DMS153 (cell line): ENCODE results near the gene TAOK3.
"Not testable (repeated sequence)": the region's sequence is repeated elsewhere in the genome, so short reads cannot be mapped to it uniquely, and the experiment has no call there.

Experiments
- DNase-seq: peaks from one replicate; lab custom pipeline; 2025; lab: John Stamatoyannopoulos, UW

Gene TAOK3

DNA sequence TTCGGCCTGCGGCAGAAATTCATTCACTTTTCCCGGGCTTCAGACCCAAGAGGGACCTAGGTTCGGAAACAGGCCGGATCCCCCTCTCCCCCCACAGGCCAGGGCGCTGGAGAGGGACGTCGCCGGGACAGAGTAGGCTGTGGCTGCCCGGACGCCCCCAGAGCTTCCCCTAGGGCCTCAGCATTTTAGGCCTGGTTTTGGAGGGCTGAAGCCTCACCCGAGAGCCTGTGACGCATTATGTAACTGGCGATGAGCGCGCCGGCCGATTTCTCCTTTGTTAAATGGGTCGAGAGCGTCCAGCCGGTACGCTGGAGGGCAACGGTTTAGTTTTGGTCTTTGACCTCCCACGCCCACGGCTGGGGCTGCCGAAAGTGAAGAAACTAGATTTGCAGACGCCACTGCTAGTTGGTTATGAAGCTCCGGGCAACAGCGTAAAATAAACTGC lies 236.1 kb downstream of the TAOK3 start:
- no peak for DNase-seq

DNA sequence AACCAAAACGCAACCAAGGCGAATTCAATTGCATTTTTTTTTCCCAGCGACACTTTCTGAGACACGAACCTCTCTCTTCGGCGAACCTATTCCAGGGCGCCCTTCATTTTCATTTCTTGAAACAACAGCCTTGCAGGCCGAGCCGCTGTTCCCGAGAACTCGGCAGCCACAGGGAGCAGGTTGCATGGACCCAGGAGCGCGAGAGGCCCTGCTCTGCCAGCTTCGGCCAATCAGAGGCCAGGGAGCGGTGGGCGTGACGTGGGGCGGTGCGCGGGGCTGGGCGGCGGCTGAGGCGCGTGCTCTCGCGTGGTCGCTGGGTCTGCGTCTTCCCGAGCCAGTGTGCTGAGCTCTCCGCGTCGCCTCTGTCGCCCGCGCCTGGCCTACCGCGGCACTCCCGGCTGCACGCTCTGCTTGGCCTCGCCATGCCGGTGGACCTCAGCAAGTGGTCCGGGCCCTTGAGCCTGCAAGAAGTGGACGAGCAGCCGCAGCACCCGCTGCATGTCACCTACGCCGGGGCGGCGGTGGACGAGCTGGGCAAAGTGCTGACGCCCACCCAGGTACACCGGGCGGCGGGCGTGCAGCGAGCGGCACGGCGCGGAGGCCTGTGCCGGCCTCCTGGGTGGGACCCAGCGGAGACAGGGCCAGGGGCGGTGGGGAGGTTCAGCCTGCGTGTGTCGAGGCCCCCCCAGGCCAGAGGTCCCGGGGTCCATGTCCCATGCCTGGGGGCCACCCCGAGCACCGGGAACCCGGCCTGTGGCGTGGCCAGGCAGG lies 236.7 kb downstream of the TAOK3 start, which contains the start of gene PEBP1:
TSS of gene PEBP1 (plus strand) at position 337 of the 771 bp plus-strand sequence. CDS start at position 423, 86 bp downstream.
- DNase-seq, result peak; percentile 89

DNA sequence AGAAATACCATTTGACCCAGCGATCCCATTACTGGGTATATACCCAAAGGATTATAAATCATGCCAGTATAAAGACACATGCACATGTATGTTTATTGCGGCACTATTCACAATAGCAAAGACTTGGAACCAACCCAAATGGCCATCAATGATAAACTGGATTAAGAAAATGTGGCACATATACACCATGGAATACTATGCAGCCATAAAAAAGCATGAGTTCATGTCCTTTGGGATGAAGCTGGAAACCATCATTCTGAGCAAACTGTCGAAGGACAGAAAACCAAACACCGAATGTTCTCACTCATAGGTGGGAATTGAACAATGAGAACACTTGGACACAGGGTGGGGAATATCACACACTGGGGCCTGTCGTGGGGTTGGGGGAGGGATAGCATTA lies 243.3 kb downstream of the TAOK3 start:
- not testable (repeated sequence) for DNase-seq

DNA sequence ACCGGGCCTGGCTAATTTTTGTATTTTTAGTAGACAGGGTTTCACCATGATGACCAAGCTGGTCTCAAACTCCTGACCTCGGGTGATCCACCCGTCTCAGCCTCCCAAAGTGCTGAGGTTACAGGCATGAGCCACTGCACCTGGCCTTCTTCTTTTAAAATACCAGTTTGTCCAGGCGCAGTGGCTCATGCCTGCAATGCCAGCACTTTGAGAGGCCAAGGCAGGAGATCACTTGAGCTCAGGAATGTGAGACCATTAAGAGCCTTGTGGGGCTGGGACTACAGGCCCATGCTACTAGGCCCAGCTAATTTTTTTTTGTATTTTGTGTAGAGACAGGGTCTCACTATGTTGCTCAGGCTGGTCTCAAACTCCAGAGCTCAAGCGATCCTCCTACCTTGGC lies 244.8 kb downstream of the TAOK3 start:
- no peak for DNase-seq

DNA sequence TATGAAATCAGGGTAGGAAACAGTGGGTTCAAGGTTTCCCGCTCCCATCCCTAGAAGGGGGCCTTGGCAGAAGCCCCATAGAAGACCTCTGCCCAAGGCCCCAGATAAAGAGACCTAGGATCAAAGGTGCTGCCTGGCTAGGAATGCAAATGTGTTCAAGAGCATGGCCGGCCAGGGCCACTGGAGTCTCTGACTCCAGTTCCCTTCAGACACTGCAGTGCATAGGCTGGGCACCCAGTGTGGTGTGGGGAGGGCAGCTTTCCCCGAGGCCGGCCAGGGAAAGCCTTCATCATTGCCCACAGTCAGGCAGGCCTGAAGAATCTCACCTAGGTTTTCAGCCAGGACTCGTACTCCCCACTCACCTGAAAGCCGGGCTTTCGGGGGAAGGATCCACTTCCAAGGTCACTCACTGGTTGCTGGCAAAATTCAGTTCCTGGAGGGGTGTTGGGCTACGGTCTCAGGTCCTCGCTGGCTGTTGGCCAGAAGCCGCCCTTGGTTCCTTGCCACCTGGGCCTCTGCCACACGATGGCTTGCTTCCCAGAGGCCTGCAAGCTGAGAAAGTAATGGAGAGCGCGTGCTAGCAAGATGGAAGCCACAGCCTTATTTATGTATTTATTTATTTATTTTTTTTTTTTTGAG lies 246.5 kb downstream of the TAOK3 start:
- no peak for DNase-seq

DNA sequence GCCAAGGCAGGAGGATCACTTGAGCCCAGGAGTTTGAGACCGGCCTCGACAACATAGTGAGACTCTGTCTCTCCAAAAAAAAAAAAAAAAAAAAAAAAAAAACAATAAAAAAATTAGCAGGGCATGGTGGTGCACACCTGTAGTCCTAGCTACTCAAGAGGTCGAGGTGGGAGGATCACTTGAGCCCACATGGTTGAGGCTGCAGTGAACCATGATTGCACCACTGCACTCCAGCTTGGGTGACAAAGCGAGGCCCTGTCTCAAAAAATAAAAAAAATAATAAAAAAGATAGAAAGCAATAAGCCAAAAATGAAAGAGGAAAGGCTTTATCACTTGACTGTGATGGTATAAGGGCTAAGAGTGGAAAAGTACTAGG lies 247.0 kb downstream of the TAOK3 start:
- no peak for DNase-seq

DNA sequence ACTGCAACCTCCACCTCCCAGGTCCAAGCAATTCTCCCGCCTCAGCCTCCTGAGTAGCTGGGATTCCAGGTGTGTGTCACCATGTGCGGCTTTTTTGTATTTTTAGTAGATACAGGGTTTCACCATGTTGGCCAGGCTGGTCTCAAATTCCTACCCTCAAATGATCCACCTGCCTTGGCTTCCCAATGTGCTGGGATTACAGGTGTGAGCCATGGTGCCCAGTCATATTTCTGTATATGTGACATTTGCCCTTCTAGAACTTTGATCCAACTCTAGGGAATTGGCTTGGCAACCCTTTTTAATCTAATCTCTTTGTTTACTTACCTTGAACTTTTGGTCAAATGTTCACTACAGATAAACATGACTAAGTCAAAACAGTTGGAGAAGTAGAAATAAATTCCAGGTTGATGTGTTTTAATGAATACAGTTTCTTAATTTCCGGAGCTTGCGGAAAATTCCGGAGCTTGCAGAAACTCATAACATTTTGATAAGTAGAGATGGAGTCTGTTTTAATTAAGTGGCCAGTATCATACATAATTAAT lies 248.3 kb downstream of the TAOK3 start:
- DNase-seq, result no peak

DNA sequence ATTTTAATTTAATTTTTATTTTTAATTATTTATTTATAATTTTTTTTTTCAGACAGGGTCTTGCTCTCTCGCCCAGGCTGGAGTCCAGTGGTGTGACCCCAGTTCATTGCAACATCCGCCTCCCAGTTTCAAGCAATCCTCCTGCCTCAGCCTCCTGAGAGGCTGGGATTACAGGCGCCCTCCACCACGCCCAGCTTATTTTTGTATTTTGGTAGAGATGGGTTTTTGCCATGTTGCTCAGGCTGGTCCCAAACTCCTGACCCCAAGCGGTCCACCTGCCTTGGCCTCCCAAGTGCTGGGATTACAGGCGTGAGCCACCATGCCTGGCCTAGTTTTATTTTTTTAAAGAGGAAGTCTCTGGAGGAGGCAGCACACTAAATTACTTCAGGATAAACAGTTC lies 250.4 kb downstream of the TAOK3 start:
- DNase-seq, result no peak

DNA sequence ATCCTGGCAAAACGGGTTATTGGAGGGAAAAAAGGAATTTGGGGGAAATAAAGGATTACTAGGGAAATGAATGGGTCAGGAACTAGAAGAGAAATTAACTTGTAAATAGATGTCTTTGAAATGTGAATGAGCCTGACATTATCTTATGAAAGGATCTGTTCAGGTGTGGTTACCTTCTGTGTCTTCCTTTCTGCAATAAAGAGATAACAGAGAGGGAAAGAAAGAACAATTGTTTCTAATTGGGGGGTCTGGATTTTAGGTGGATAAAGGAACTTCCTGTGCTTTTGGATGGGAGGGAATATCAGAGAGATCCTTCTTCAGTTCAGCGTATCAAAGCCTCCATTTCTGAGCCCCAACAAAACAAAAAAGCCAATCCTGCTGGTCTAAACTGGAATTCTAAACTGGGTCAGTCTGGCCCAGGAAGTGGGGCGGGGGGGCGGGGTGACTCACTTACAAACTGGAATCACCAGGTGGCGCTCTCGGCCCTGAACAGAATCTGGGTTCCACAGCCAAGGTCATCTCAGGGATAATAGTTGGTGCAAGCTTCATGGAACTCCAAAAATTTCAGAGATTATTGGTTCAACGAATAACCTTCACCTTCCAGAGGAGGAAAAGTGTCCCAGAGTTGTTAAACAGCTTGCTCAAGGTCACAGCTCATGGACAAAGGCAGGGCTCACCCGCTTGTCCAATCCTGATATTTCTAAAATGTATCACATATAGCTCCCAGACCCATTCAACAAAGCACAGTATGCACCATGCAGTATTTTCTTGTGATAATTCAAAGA lies 251.9 kb downstream of the TAOK3 start:
- peak; percentile 45 for DNase-seq

DNA sequence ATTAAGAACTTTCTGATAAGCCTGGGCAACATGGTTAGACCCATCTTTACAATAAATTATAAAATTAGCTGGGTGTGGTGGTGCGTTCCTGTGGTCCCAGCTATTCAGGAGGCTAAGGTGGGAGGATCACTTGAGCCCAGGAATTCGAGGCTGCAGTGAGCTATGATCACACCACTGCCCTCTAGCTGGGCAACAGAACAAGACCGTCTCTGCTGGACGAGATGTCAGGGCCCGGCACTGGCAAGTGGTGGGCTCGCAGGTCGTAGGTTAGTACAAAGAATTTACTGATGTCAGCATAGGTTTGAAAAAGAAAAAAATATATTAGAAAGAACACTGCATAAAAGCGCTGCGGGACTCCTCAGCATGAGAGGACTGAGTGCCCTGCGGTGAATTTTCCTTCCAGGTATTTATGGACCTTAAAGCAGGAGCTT lies 253.2 kb downstream of the TAOK3 start:
- no peak for DNase-seq

DNA sequence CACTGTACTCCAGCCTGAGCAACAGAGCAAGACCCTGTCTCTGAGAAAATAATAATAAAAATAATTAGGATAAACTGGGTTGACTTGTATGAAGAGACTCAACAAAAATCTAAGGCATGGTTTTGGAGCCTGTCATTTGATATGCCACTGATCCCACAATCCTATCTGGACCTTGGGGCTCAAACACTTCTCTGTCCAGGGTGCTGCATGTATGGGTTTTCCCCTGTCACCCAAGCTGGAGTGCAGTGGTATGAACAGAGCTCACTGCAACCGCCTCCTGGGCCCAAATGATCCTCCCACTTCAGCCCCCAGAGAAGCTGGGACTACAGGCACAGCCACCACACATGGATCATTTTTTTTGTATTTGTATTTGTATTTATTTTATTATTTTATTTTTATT lies 263.6 kb downstream of the TAOK3 start:
- DNase-seq, result no peak

DNA sequence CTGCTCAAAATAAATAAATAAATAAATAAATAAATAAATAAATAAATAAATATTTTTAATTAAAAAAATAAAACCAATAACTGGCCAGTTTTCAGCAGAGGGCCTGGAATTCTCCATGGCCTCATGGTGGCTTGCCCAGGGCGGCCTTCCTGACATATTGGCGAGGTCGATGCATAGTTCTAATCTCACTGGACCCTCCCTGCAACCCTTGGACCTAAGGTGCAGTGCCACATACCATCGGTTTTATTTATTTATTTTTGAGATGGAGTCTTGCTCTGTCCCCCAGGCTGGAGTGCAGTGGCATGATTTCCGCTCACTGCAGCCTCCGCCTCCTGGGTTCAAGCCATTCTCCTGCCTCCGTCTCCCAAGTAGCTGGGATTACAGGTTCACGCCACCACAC lies 265.0 kb downstream of the TAOK3 start:
- DNase-seq, result no peak

DNA sequence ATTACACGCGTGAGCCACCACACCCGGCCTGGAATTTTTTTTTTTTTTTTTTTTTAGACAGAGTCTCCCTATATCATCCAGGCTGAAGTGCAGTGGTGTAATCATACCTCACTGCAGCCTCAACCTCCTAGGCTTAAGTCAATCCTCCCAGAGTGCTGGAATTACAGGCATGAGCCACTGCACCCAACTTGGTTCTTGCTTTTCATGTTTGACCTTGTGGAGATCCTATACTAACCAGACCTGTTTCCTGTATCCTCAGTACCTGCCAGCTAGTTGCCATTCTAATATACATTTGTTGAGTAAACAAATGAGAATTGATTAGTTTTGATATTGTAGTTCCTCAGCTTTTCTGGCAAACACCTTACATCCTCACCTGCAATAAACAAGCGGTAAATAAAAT lies 265.7 kb downstream of the TAOK3 start:
- DNase-seq, result no peak

DNA sequence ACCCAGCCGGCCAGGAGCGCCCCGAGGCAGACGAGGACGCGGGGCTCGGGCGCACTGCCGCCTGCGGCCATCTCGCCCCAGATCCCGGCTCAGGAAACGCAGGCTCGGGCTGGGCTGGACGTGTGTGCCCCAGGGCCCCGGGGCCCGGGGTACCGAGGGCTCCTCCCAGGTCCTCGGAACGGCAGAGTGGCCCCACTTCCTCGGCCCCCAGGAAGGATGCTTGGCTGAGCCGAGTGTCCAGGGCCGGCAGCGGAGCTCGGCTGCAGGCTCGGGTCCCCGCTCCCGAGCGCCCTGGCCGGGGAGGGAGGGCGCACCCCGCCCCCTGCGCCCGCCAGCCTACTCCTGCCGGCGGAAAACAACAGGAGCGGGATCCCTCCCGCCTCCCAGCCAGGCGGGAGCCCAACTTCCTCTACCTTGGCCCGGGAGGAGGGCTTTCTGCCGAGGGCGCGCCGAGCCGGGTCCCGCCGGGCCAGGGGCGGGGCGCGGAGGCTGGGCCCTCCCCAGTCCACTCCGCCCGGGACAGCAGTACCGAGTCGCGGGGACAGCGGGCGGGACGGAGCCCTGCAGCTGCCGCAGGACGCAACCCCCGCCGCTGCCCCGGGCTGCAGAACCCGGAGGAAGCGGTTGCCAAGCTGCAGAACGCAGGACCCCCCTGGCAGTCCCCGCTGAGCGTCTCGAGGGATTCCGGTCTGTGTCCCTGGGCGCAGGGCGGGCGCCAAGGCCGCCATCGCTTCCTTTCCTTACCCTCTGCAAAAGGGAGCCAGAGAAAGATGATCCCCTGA lies 268.9 kb downstream of the TAOK3 start, which contains the start of gene VSIG10:
TSS of gene VSIG10 (minus strand) at position 411 of the 782 bp plus-strand sequence. CDS start at position 71, 340 bp downstream.
- peak; percentile 57 for DNase-seq

DNA sequence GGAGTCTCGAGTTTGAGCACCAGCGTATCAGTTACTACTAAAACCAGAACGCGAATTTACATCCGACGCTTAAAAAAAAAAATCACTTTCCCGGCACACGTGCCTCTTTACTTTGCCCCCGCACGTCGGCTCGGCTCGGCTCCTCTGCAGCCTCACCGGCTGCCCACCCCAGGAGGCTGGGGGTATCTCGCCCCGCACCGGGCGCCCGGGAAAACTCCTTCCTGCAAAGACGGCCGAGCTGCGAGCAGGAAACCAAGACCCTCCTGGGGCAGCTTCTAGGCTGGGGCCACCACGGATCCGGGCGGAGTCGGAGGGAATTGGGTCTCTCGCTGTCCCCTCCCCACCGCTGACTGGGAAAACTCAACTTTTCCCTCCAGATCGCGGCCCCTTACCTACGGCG lies 269.5 kb downstream of the TAOK3 start:
- DNase-seq, result no peak

DNA sequence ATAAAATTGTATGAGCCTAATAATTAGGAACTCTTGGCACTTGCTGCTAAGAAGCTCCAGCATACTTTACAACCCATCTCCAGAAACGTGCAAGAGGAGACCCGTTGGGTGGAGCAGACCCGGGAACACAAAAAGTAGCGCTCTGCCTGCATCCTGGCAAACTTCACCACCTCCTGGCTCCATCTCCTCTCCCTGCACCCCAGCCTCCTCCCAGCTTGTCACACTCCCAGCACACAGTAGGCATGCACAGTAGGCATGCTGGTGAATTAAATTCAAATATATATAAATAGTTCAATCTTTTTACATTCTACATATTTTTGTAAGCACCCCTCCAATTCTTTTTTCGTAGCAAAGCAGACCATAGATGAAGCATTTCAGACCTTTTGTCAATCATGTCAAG lies 270.1 kb downstream of the TAOK3 start:
- no peak for DNase-seq

DNA sequence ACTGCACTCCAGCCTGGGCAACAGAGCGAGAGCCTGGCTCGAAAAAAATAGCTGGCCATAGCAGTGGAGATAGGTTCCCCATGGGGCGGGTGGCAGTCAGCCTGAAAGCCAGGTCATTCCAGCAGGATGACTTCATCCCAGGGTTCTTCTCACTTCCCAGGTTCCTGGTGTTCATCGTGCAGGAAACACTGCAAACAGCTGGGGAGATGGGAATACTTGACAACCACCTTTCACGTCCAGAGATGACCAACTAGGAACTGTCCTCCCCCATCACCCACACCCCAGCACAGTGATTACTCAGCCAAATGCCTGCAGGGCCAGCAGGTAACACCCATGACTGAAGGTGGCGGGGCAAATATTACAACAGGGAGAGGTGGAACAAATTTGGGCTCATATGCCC lies 270.6 kb downstream of the TAOK3 start:
- peak; percentile 9 for DNase-seq

DNA sequence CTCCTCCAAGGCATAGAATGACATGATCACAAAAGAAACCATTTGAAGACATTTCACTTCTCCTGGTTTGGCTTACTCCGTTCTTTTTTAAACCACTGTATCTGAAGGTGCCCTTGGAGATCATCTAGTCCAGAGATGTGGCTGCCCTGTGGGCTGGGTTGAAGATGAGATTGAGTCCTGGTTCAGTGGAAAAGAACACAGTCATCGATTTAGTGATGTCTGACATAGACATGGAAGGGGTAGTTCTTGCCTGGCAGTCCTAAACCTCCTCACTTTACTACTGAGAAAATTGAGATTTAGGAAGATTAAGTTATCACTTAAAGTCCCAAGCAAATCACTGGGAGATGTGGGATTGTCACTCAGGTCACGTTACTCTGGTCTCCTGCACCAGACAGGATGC lies 271.7 kb downstream of the TAOK3 start:
- no peak for DNase-seq
